NAMALWA (cell line): ENCODE results near the gene MADD.
"Not testable (repeated sequence)": the region's sequence is repeated elsewhere in the genome, so short reads cannot be mapped to it uniquely, and the experiment has no call there.

Experiments used
- DNase-seq: peaks from one replicate; pipeline ENCODE4 v3.0.0-alpha.2; 2015; ENCODE audit warnings: low spot score

Gene MADD

DNA sequence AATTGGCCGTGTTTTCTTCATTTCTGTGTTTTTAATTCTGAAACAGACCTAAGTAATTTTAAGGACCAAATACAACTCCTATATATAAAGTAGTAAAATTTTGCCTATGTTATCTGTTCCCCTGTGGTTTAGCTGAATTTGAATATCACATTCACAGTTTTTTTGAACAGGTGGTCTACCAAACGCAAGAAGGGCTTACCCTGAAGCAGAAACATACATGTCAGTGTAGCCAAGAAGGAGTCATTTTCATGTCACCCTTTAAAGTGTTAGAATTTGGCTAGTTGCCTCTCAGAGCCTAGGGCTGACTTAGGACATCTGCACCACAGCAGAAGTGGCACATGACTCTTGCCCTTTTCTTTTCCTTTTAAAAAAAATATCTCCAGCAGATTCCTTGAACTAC, 48.2 kb downstream of the MADD start:
- DNase-seq: peak; percentile 44

DNA sequence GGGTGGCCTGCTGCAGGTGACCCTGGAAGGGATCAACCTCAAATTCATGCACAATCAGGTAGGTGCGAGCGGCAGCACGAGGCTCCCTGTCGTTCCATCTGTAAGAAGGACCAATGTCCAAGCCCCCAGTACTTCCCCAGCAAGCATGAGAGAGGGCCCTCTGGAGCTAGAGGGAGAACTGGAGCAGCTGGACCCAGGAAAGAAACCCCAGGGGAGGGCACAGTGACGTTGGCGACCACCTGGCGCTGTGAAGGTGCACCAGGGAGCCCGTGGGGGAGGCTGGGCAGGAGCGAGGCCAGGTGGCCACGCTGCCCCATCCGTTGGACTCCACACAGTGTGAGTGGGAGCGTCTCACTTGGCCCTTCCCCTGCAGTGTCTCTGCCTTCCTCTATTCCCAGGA, 54.6 kb downstream of the MADD start:
- no peak for DNase-seq

DNA sequence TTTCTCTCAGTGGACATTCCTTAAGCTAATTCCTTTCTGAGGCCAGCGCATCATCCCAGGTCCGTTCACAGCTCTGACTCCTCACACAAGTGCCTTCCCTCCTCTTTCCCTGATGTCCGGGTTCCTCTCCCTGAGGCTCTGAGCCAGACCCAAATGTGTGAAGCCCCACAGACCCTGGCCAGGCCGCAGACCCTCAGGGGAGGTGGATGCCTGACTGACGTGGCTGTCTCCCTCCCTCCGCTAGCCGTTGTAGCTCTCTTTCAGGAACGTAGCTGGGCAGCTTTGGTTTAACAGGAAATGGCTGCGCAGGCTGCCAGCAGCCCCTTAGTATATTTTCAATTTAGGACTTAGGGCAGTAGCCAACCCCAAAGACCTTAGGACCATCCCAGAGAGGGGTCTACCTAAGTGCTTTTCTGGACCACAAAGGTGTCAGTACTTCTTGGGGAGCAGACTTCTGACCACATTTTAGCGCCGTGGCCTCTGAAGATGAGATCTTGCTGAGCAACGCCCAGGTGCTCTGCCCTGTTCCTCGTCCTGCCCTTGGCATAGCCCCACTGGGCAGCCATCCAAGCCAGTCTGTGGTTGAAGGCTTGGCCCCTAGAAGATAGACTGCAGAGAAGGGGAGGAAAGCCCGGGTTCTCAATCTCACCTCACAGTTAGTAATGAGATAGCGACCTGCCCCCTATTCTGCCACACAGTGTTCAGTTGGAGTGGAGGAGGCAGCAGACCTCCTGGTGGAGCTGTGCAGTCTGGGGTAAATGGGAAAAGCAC, 55.5 kb downstream of the MADD start:
- no peak for DNase-seq

DNA sequence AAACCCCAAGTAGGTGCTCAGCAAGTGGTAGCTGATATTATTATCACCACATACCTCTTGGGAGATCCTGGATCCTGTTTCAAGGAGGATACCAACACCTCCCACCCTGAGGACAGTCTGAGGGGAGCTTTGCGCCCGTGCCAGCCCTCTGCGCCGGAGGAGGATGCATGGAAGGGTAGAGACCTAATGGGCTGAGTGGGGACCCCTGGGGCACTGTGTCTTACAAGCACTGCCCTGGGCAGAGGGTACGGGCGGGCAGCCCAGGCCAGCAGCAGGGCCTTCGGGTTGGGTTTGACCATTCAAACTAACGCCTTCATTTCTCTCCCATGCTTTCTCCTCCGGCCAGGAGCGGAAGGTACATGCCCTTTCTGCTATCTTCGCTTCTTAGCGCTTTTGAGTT, 56.3 kb downstream of the MADD start:
- DNase-seq: no peak

DNA sequence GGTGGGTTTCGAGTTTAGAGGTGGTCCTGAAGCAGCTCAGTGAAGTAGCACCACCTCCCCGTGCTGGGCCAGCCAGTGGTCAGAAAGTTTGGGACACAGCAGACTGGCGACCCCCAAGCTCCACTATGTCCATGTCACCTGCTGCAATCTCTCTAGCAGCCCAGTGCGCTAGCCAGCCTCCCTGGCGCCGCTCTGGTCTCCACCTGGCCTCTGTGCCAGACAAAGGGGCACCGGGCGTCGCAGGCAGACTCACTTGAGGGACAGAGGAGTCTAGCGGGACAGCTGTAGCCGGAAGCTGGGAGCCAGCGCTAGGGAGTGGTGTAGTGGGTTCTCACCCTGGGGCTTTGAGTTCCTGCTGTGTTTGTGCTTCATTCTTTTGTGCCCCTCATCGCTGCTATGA, 57.1 kb downstream of the MADD start:
- DNase-seq: no peak

DNA sequence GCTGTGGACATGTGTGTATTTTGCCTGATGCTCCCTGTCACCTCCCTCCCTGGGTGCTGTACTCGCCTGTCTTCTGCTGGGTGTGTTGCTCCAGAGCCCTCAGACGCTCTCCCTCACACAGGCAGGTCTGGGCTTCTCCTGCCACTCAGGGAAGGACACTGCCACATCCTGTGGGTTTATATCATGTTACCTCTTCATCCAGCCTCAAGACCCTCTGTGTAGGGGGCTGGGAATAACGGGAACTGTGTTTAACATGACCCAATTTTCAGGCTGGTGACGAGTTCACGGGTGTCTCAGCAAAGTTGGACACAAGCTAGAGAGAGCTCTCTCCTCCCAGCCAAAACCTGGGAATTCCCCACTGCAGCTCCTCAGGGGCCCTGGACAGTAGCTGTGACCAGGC, 58.0 kb downstream of the MADD start:
- DNase-seq: no peak

DNA sequence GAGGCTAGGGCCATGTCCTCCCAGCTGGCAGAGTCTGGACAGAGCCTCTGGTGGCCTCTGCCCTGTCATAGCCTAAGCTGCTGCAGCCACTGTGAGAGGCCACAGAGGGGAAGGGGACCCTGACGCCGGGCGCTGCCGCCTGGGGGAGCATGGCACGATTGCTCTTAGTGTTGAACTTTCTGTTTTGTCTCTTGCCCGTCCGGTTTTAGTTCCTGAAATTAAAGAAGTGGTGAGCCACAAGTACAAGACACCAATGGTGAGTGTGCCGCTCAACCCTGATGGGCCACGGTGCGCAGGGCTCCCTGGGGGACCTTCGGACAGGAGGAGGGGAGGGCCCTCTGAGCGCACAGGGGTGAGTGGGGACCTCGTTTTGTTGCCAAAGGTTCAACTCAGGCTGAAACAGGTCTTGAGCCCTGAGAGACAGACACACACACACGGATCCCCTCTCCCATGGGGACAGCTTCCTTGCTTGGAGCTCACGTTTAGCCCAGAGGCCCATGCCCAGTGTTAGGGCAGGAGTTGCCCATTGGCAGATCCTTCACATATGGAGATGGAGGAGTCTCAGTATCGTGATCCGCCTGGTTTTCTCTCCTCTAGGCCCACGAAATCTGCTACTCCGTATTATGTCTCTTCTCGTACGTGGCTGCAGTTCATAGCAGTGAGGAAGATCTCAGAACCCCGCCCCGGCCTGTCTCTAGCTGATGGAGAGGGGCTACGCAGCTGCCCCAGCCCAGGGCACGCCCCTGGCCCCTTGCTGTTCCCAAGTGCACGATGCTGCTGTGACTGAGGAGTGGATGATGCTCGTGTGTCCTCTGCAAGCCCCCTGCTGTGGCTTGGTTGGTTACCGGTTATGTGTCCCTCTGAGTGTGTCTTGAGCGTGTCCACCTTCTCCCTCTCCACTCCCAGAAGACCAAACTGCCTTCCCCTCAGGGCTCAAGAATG, 58.8 kb downstream of the MADD start:
- DNase-seq: no peak

DNA sequence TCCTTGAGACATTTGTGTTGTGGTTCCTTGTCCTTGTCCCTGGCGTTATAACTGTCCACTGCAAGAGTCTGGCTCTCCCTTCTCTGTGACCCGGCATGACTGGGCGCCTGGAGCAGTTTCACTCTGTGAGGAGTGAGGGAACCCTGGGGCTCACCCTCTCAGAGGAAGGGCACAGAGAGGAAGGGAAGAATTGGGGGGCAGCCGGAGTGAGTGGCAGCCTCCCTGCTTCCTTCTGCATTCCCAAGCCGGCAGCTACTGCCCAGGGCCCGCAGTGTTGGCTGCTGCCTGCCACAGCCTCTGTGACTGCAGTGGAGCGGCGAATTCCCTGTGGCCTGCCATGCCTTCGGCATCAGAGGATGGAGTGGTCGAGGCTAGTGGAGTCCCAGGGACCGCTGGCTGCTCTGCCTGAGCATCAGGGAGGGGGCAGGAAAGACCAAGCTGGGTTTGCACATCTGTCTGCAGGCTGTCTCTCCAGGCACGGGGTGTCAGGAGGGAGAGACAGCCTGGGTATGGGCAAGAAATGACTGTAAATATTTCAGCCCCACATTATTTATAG, 59.6 kb downstream of the MADD start:
- DNase-seq: no peak

DNA sequence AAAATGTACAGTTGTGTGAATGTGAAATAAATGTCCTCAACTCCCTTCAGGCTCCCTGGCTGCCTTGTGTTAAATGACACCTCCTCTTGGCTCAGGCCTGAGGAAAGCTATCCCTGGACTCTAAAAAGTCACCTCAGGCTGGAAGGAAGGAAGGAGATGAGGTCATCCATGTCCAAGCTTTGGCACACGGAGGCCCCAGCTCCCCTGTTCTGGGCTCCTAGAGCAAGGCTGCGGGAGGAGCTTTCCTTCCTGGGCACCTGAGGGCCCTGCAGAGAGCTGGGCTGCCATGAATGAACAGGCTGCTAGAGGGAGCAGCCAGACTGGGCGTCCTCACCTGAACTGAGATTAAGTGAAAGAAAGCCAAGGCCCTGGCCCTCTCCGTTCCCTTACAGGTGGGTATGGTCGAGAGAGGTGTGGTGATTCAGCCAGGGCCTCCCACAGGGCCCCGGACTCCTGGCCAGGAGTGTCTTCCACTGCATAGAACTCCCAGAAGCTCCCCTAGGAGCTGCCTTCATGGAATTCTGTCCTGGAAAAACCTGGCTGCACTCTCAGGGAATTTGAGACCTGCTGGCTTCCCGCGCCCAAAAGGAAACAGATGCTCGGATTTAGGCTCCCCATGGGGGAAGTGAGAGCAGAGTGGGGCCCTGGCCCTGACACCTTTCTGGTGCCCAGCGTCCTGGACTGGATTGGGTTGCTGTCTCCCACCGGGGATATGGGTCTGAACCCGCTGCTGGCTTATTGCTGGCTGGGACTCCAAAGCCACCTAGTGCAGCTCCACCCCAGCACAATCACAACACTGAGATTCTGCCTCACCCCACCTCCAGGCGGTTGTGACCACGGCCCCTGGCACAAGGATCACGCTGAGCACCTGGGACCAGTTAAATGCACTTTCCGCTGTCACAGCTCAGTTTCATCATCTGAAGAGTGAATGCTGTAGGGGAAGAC, 60.3 kb downstream of the MADD start:
- no peak for DNase-seq

DNA sequence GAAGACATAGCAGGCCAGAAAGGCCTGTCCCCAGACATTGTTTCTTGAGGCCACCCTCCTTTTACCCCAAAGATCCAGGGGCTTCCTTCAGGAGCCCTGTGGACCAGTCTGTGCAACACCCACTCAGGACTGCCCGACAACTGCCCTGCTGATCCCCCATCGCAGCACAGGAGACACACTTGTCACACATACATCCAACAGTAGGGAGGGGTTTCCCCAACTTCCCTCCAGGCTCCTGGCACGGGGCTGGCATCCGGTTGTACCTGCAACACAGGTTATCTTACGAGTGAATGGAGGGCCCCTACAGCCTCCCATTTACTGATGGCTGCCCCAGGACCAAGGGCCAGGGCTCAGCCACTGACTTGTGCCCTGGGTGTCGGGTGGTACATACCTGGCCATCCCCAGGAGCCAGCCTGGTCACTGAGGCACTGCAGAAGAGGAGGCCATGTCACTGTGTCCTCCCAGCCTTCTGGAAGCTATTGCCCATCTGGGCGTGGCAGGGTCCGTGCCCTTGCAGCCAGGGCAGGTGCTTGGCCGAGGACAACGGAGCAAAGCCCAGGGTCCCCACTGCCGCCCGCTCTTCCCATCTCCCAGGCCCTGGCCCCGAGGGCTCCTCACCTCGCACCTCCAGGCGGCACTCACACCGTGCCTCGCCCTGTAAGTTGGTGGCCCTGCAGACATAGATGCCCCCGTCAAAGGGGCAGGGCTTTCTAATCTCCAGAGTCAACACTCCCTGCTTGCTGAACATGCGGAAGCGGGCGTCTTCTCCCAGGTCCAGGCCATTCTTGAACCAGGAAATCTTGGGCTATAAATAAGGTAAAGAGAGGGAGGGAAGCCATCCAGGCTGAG, 61.7 kb downstream of the MADD start:
- no peak for DNase-seq

DNA sequence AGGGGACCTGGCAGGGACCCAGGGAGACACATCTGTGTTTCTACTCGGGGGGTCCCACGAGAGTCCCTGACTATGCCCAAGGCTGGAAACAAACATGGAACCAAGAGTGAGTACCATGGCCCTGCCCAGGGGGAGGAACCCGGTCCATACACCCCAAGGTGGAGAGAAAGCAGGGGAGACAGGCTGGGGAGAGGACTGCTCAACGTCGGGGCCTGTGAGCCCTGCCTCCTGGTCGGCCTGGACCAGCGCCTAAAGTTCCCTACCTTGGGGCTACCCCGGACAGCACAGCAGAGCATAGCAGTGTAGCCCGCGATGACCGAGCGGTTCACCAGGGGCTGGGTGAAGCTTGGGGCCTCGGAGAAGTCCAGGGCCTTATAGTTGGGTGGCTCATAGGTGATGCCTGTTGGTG, 62.4 kb downstream of the MADD start:
- no peak for DNase-seq

DNA sequence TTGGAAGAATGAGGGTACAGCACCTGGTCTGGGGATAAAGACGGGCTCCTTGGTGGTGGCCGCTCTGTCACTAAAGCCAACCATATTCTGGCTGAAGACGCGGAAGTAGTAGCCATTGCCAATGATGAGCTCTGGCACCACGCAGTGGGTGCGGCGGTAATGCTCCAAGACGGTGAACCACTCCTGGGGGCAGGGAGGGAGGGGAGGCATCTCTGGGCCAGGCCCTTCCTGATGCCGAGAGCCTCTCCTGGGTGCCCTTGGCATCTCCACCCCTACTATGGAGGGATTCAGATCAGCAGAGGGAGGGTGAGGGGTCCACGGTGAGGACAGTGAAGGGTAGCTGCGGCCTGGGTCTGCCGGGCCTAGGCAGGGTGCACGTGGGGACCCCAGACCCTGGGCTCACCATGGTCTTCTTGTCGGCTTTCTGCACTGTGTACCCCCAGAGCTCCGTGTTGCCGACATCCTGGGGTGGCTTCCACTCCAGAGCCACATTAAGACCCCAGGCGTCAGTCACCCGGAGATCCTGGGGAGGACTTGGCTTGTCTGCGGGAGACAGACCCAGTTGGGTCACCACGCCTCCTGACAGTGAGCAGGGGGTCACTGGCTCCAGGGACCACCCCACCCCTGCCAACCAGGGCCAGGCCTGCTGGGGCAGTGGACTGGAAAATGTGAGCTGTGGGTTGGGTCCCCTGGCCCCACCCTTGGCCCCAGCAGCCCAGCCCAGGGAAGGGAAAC, 63.0 kb downstream of the MADD start:
- no peak for DNase-seq

DNA sequence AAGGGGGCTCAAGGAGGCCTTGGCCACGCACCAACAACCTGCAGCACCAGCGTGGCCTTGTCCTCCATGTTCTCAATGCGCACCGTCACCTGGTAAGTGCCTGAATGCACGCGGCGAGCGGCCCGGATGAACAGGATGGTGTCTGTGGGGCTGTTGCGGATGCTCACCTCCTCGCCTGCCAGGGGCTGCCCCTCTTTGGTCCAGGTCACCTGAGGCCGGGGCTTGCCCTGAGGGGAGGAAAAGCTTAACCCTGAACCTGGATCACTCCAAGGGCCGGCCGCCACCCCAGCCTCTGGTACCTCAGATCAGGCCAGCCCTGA, 63.6 kb downstream of the MADD start:
- no peak for DNase-seq

DNA sequence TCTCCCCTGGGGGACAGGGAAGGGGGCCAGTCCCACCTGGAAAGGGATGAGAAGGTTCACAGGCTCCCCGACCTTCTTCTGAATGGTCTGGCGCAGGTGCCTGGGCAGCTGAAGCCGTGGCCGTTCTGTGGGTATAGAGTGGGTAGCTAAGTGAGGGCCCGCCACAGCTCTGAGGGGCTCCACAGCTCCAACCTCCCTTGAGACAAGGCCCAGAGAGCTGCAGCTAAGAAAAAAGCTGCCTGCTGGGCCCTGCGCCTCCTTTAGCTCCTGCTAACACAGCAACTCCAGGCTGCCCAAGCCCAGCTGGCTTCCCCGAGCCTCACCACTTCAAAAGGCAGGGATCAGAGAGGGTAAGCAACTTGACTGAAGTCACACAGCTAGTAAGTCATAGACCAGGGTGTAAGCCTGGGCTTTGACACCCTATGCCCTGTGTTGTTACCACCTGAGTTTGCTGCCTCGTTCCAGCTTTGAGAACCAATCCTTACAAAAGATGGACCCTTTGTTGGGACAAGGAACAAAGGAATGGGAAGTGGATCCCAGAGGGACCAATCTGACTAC, 64.0 kb downstream of the MADD start:
- DNase-seq: no peak

DNA sequence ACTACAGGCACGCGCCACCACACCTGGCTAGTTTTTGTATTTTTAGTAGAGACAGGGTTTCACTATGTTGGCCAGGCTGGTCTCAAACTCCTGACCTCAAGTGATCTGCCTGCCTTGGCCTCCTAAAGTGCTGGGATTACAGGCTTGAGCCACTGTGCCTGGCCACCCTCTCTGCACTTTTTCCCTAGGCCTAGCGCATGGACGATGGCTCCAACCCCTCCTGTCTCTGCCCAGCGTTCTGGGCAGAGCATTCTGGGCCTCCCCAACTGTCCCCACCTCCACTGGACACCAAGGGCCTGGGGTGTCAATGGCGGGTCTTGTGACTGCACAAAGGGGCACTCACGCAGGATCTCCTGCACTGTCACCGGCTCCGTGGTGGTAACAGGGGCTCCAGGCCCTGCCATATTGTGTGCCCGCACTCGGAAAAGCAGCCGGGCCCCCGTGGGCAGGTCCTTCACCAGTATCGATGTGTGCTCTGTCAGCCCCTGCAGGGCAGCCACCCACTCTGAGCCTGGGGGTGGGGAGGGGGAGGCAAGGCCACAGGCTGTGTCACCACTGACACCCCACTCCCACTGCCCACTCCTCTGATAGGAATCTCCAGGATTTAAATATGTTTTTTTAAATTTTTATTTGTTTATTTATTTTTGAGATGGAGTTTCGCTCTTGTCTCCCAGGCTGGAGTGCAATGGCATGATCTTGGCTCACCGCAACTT, 64.9 kb downstream of the MADD start:
- DNase-seq: not testable (repeated sequence)

DNA sequence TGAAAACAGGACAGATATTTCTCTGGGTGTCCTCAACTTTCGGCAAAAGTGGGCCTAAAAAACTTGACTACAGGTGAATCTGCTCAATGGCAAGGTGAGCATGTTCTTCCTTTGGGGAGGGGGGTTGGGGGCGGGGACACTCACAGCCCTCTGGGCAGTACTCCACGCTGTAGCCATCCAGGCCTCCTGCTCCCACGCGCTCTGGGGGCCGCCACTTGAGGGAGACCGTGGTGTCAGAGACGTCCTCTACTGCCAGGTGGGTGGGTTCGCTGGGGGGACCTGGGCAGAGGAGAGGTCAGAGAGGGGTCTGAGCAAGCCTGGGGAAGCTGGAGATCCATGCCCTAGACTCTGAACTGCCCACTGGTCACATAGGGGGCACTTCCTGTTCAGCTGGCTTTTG, 65.8 kb downstream of the MADD start:
- no peak for DNase-seq

DNA sequence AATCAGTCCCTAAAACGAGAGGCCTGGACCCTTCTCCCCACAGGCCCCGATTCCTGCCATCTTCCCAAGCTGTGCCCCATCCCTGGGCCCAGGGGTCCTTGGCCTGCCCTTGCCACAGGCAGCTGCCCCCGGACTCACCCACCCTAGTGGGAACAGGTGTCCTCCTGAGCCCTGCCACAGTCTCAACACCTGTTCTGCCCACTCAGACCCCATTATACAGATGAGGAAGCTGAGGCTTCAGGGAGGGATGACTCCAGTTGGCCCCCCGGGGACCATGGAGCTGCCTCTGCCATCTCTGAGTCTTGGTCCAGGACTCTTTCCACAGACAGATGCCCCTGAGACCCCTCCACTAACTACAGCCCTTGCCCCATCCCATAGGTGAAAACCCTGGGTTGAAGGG, 66.7 kb downstream of the MADD start:
- DNase-seq: no peak

DNA sequence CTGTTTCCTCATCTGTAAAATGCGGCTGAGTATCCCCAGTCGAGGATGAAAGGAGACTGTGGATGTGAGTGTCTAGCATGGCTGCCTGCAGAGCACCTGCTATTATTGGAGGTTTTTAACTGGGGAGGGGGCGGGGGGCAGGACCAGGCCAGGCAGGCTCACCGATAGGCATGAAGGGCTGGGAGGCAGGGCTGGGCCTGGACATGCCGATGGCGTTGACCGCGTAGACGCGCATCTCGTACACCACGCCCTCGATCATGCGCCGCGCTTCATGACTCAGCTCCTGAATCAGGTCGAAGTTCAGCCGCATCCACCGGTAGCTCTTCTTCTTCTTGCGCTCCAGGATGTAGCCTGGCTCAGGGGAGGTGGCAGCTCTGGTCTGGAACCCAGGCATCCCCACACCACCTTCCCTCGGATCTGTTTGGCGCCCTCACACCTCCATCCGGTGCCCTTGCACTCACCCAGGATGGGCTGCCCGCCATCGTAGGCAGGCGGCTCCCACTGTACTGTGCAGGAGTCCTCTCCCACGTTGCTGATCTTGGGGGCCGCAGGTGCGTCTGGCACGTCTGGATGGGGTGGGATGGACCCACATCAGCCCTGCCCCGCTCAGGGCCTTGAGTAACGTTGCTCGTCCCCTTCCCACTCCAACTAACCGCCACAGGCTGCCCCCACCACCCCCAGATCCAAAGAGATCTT, 67.4 kb downstream of the MADD start:
- no peak for DNase-seq
